RPMI8226 (cell line): Measurements from ENCODE around the gene SPDYE5.
"Not testable (repeated sequence)": the region's sequence is repeated elsewhere in the genome, so short reads cannot be mapped to it uniquely, and the experiment has no call there.

Experiments
- DNase-seq: peaks from one replicate; pipeline ENCODE4 v3.0.0-alpha.2; 2015

The SPDYE5 gene

GRCh38 chr7:75492020-75492419 is at the start of gene SPDYE5:
Gene SPDYE5 (plus strand): TSS chr7:75492320. CDS start chr7:75494048, 1,728 bp downstream.
- not testable (repeated sequence) for DNase-seq

DNA sequence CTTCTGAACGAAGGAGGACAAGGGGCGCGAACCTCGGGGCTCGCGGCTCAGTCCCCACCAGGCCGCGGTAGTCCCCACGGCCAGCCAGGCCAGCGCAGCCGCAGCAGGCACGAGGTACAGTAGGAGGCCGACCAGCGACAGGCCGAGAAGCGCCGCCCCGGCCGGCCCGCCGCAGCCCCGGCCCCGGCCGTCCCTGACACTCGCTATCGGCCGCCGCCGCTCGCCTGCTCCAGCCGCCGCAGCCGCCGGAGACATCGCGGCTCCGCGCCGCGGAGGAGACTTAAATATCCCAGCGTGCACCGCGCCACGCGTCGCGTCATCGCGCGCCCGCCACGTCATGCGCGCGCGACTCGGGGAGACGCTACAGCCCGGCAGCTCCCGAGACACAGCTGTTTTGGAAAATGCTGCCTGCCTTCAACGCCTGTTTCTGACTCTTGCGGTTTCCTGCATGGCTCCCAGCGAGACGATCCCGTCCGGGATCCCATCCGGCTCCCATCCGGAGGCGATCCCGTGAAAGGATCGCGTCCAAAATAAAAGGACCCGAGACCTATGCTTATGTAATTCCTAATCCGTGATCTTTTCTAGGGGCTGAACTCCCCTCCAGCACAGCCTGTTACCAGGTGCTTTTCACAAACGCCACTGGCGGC is 49.5 kb upstream of the SPDYE5 start:
- DNase-seq = not testable (repeated sequence)

GRCh38 chr7:75449946-75450345 is 42.2 kb upstream of the SPDYE5 start:
- not testable (repeated sequence) for DNase-seq

- not testable (repeated sequence) for DNase-seq
Measured at GRCh38 chr7:75452494-75452955, 39.6 kb upstream of the SPDYE5 start.

DNA sequence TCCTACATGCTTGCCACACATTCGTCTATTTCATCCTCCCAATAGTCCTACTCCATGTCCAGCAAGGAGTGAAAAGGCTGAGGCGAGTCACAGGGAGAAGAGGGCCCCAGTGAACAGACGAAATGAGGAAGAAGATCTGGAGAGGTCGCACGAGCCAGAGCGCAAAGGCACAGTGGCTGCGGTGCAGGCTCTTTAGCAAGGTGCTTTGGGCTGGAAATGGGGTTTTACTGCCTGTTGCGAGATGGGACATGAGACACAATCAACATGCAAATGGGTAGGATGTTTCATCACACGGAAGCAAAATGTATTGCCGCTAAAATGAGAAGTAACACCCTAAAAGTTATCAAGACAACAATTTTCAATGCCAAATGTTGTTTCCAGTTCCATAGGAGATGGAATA is 35.7 kb upstream of the SPDYE5 start:
- not testable (repeated sequence) for DNase-seq

DNA sequence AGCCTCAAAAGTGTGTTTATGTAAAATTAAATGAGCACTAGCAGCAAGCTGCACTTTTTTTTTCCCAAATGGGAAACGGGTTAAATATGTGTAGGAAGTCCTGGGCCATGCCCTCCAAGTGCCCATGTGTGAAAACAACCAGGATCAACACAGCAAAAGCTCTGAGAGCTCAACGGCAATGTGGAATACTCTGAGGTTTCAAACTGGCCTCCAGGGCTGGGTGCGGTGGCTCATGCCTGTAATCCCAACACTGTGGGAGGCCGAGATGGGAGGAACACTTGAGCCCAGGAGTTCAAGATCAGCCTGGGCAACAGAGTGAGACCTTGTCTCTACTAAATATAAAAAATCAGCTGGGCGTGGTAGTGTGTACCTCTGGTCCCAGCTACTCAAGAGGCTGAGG is 34.1 kb upstream of the SPDYE5 start:
- not testable (repeated sequence) for DNase-seq

GRCh38 chr7:75460541-75460940 is 31.6 kb upstream of the SPDYE5 start:
- DNase-seq = not testable (repeated sequence)

- not testable (repeated sequence) for DNase-seq
Measured at GRCh38 chr7:75470166-75470565, 22.0 kb upstream of the SPDYE5 start.

- not testable (repeated sequence) for DNase-seq
Measured at GRCh38 chr7:75477457-75477856, 14.7 kb upstream of the SPDYE5 start.

GRCh38 chr7:75480313-75480712 is 11.8 kb upstream of the SPDYE5 start:
- DNase-seq = not testable (repeated sequence)

GRCh38 chr7:75485355-75485978 is 6.7 kb upstream of the SPDYE5 start:
- not testable (repeated sequence) for DNase-seq

DNA sequence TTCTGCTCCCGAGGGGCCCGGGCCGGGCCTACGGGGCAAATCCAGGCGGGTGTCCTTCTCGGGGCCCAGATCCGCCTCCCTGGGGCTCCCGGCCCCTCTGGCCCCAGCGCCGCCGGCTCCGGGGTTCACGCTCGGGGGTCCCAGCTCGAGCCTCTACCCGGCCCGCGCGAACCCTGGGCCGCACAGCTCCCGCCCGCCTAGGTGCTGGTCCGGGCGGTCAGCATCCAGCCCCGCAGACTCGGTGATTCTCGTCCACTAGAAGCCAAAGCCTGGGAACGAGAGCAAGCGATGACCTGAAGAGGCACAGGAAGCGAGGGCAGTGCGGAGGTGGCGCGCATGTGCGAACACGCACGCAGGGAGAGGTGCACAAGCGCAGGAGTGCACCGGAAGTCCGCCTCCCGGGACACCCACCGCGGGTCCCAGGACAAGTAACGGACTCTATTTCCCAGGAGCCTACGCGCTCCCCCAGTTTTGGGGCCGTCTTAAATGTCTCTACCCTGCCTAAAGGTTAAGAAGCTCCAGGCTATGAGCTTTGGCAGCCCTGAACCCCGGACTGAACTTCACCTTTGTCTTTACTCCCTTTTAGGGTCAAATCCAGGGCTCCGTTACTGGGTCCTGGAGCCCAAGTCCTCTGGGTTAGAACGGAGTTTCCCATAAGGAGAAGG is 6.0 kb upstream of the SPDYE5 start, which contains the start of gene POM121C:
POM121C (minus strand) TSS at position 321 of the 665 bp plus-strand sequence. CDS start 44,803 bp downstream, outside the sequence.
- DNase-seq = peak; percentile 97

DNA sequence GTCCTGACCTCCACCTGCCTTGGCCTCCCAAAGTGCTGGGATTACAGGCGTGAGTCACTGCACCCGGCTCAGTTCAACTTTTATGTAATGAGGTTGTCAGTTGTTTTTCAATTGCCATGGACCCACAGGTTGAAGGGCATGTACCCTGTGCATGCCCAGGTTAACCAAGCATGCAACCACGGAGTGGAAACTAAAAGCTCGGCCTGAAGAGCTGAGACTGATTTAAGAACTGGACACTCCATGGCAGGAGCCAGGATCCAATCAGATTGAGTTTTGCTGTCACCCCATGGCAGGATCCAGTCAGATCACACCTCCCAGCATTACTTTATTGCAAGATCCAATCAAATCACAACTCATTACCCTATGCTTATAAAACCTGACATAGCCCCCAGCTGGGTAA is 16.9 kb downstream of the SPDYE5 start:
- DNase-seq = not testable (repeated sequence)

GRCh38 chr7:75518842-75519241 is 26.7 kb downstream of the SPDYE5 start:
- not testable (repeated sequence) for DNase-seq

DNA sequence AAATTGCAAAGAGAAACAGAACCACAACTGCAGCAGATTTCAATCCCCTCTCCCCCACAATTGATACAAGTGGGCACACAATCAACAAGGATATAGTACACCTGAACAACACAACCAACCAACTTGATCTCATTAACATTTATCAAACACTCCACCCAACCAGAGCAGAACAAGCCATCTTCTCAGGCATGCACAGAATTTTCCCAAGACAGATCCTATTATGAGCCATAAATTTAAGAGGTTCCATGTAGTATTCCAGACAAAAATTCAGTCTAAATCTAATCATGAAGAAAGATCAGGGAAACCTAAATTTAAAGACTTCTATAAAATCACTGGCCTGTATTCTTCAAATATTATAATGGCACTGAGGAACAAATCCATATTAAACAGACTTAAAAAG is 29.6 kb downstream of the SPDYE5 start:
- DNase-seq = not testable (repeated sequence)

GRCh38 chr7:75527224-75527722 is 35.2 kb downstream of the SPDYE5 start:
- not testable (repeated sequence) for DNase-seq

GRCh38 chr7:75531359-75531821 is 39.3 kb downstream of the SPDYE5 start:
- no peak for DNase-seq

DNA sequence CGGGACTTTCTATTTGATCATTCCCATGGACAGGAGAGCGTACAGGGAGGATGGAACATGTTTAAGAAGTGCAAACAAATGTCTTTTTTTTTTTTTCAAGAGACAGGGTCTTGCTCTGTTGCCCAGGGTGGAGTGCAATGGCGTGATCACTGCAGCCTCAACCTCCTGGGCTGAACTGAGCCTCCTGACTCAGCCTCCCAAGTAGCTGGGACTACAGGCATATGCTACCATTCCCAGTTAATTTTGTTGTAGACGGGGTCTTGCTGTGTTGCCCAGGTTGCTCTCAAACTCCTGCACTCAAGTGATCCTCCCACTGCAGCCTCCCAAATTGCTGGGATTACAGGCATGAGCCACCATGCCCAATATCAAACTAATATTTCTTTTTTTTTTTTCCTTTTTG is 40.5 kb downstream of the SPDYE5 start:
- DNase-seq = no peak

- DNase-seq = no peak
Measured at GRCh38 chr7:75533926-75534325, 41.8 kb downstream of the SPDYE5 start.

- DNase-seq = no peak
Measured at GRCh38 chr7:75534727-75535307, 42.7 kb downstream of the SPDYE5 start.

GRCh38 chr7:75536491-75536890 is 44.4 kb downstream of the SPDYE5 start:
- DNase-seq = no peak

DNA sequence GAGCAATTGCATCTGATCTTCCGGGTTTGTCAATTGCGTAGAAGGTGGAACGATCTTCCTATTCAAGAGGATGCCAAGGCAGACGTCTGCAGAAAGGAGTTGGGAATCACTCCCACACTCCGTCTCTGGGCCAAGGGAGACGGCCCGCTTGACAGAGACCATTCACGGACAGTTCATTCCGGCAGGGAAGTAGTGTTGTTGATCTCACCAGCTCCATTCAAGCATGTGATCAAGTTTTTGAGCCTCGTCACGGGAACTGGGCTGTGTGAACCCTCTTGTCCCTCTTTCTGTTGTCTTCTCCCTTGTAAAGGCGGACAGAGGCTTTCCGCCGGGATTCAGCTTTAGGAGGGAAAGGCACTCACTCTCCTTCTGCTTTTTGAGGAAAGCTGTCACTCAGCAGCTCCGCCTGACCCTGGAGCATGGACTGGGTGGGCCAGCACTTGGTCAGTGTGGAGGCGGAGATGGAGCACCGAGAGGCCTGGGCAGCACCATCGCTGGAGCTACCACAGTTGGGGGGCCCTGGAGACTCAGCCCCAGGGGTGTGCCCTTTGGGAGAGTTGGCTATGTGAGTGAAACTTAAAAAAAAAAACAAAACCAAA is 44.9 kb downstream of the SPDYE5 start:
- no peak for DNase-seq

GRCh38 chr7:75537731-75538130 is 45.6 kb downstream of the SPDYE5 start:
- DNase-seq = no peak
